ENCODE measurements around the gene AFTPH. TPM values are rescaled to one million over a fixed set of nuclear protein-coding genes. Genes with fewer than 3 reads are reported as not detected.
A peak's percentile ranks its signal among the peaks of the same experiment; 100 is the strongest.

Gene AFTPH
- total and polyA plus RNA-seq, 9 of the 15 experiments (the other 6 are each of a cell fraction or from before 2014, with no cell fraction given): 8.0 to 26.2 (median 13.8) TPM

- no peak for DNase-seq (ENCODE audit: extremely low read depth in 1 of 4, low spot score in 3 of 4)
- POLR2A ChIA-PET: interaction anchor here (0.6 kb wide), 1 partner anchor 8 kb away, joined by 4 read pairs; no protein-coding TSS in a partner anchor
- Histone ChIP-seq H3K4me1 (replicated peaks in 1 of 2; ENCODE audit: control insufficient read depth in 2 of 2, insufficient read depth in 2 of 2, low read length in 2 of 2) (no peaks in the 10 kb centered on the region), H3K79me2 (ENCODE audit: control insufficient read depth, insufficient read depth, low read length) (peaks cover 3% of the 10 kb centered on the region; the same call in 1 of the 3 replicates), H3K36me3 (ENCODE audit: control insufficient read depth, insufficient read depth, low read length) (no peaks in the 10 kb centered on the region), H3K4me2 (ENCODE audit: insufficient read depth, low read length) (no peak overlapping the region), H3K27ac (ENCODE audit: extremely low read depth, low read depth, low read length) (no peak overlapping the region), H3K4me3 (no peak overlapping the region), H4K20me1 (replicated peaks; ENCODE audit: control insufficient read depth, insufficient read depth, low read length) (peaks cover 4% of the 10 kb centered on the region; the same call in 1 of the 2 replicates), H3K9me3 (replicated peaks; ENCODE audit: control insufficient read depth, insufficient read depth, low read depth, low read length) (no peaks in the 10 kb centered on the region), H2AFZ (ENCODE audit: low read depth, low read length) (no peak overlapping the region), H3K9ac (ENCODE audit: insufficient read depth in 1 of 2, low read depth in 2 of 2, low read length in 2 of 2) (no peak overlapping the region), H3K9me1 (ENCODE audit: control insufficient read depth, insufficient read depth, low read length) (no peaks in the 10 kb centered on the region), H3K27me3 (ENCODE audit: control insufficient read depth in 2 of 2, insufficient read depth in 2 of 2, low read length in 2 of 2) (no peaks in the 10 kb centered on the region)
- intact Hi-C loops (cut with micrococcal nuclease) (no loop called here), in situ Hi-C loops (cut with MboI) (no loop called here)
- peak; percentile 35; the same call in 1 of the 2 replicates for TF ChIP-seq ZNF316 (IDR thresholded peaks at IDR 0.05)
- peak; percentile 17; the same call in 1 of the 2 replicates for TF ChIP-seq C11orf30 (IDR thresholded peaks at IDR 0.05; ENCODE audit: low read depth)
- no peak for TF ChIP-seq THAP12 (CRISPR knock-in tag; IDR thresholded peaks at IDR 0.05)
- no peak for FAIRE-seq
- WGBS (ENCODE audit: insufficient coverage, low coverage, missing lambda C conversion rate): 47% methylated on average over 5 of the region's 5 CpGs
- no TSS peak for BruUV-seq (replicated peaks)
- CTCF ChIA-PET (ENCODE audit: low intra/inter-chr PET ratio): no interaction called here
- ATAC-seq: no peak
These were observed 18.2 kb downstream of the AFTPH start for GRCh38 chr2:64542071-64543007.

Measured in K562 (cell line).